IMR-90 (cell line): ENCODE results near the gene ZG16B. TPM values are rescaled to one million over a fixed set of nuclear protein-coding genes. Genes with fewer than 3 reads are reported as not detected.
A peak's percentile ranks its signal among the peaks of the same experiment; 100 is the strongest.

Experiments used
- ATAC-seq: fragments of 200-7000 bp; cut with Tn5 transposase; 2 replicates; pipeline ENCODE4 v1.9.1; 2020; ENCODE audit warnings: low read depth, mild to moderate bottlenecking, moderate library complexity
- BruUV-seq: library from RNA; stranded (reverse); fragments of 400-500 nt; replicated peaks from 2 replicates; lab custom pipeline; 2021; lab: Mats Ljungman, UMichigan
- CTCF ChIA-PET: fragments of 300-600 bp; formaldehyde crosslinking; extraction: SDS; loops from one replicate; lab custom pipeline; 2021; ENCODE audit warnings: antibody characterized with exemption; lab: Yijun Ruan, JAX
- POLR2A ChIA-PET: fragments of 300-600 bp; sonication (Branson Sonifier 250); formaldehyde crosslinking; loops from one replicate; lab custom pipeline; 2022; ENCODE audit warnings: antibody characterized with exemption; ENCODE audit not compliant: unreplicated experiment; lab: Charles Lee
- DNase-seq: peaks from one replicate; pipeline ENCODE4 v3.0.0; 2013
- H2AFZ ChIP-seq: replicated peaks from 2 replicates; pipeline ENCODE3; 2013; ENCODE audit warnings: low read length, mild to moderate bottlenecking; ENCODE audit not compliant: poor library complexity
- H2AK5ac ChIP-seq: 2 replicates; pipeline ENCODE4 v1.6.1; 2013; ENCODE audit warnings: low read depth, low read length, inconsistent platforms
- H2AK9ac ChIP-seq: replicated peaks from 2 replicates; pipeline ENCODE3; 2013; ENCODE audit warnings: mild to moderate bottlenecking, low read depth, low read length, moderate library complexity; ENCODE audit not compliant: poor library complexity
- H2BK120ac ChIP-seq: 2 replicates; pipeline ENCODE4 v1.6.1; 2013; ENCODE audit warnings: low read depth, low read length, inconsistent platforms
- H2BK15ac ChIP-seq: 3 replicates; pipeline ENCODE4 v1.6.1; 2013; ENCODE audit warnings: low read depth, low read length, inconsistent platforms
- H2BK20ac ChIP-seq: 2 replicates; pipeline ENCODE4 v1.6.1; 2013; ENCODE audit warnings: low read depth, mild to moderate bottlenecking, inconsistent platforms, low read length, moderate library complexity
- H2BK5ac ChIP-seq: 2 replicates; pipeline ENCODE4 v1.6.1; 2013; ENCODE audit warnings: mild to moderate bottlenecking, low read depth, low read length, inconsistent platforms; ENCODE audit not compliant: poor library complexity, severe bottlenecking
- H3K14ac ChIP-seq: replicated peaks from 2 replicates; pipeline ENCODE4 v1.6.1; 2013; ENCODE audit warnings: low read depth, low read length, inconsistent platforms
- H3K18ac ChIP-seq: 2 replicates; pipeline ENCODE4 v1.6.1; 2013; ENCODE audit warnings: low read depth, low read length, control low read depth
- H3K23ac ChIP-seq: 2 replicates; pipeline ENCODE4 v1.6.1; 2013; ENCODE audit warnings: low read depth, low read length, inconsistent platforms
- H3K27ac ChIP-seq: 2 replicates; pipeline ENCODE4 v1.5.1; 2013; ENCODE audit warnings: mild to moderate bottlenecking, control low read depth, low read length; ENCODE audit not compliant: insufficient read depth
- H3K27me3 ChIP-seq: 2 replicates; pipeline ENCODE4 v1.6.1; 2013; ENCODE audit warnings: low read length; ENCODE audit not compliant: control insufficient read depth, insufficient read depth
- H3K36me3 ChIP-seq: 2 replicates; pipeline ENCODE4 v1.6.1; 2013; ENCODE audit warnings: low read length, mixed read lengths; ENCODE audit not compliant: control insufficient read depth, insufficient read depth
- H3K4ac ChIP-seq: 2 replicates; pipeline ENCODE4 v1.6.1; 2013; ENCODE audit warnings: low read depth, low read length, inconsistent platforms
- H3K4me1 ChIP-seq: 2 replicates; pipeline ENCODE4 v1.6.1; 2013; ENCODE audit warnings: low read length, mixed read lengths; ENCODE audit not compliant: control insufficient read depth, insufficient read depth
- H3K4me2 ChIP-seq: 2 replicates; pipeline ENCODE4 v1.6.1; 2013; ENCODE audit warnings: low read depth, mild to moderate bottlenecking, control low read depth, low read length, moderate library complexity
- H3K4me3 ChIP-seq: 2 replicates; pipeline ENCODE4 v1.5.1; 2013; ENCODE audit warnings: low read depth, mild to moderate bottlenecking, control low read depth, low read length, moderate library complexity; ENCODE audit not compliant: insufficient read depth
- H3K56ac ChIP-seq: 2 replicates; pipeline ENCODE4 v1.6.1; 2013; ENCODE audit warnings: low read length, inconsistent platforms; ENCODE audit not compliant: insufficient read depth; ENCODE audit errors: extremely low read depth
- H3K79me1 ChIP-seq, 2 experiments: 2 replicates each; pipeline ENCODE4 v1.6.1; 2013; ENCODE audit warnings: low read length in 2 of 2, inconsistent platforms in 1 of 2, low read depth in 1 of 2
- H3K9ac ChIP-seq: 2 replicates; pipeline ENCODE4 v1.6.1; 2013; ENCODE audit warnings: low read depth, low read length, control low read depth
- H3K9me1 ChIP-seq: 2 replicates; pipeline ENCODE4 v1.6.1; 2013; ENCODE audit warnings: low read length, inconsistent platforms; ENCODE audit not compliant: insufficient read depth
- H3K9me3 ChIP-seq: 2 replicates; pipeline ENCODE4 v1.6.1; 2013; ENCODE audit warnings: low read length; ENCODE audit not compliant: control insufficient read depth, insufficient read depth
- H4K20me1 ChIP-seq: 2 replicates; pipeline ENCODE4 v1.6.1; 2013; ENCODE audit warnings: low read length, inconsistent platforms; ENCODE audit not compliant: insufficient read depth
- H4K5ac ChIP-seq: 2 replicates; pipeline ENCODE4 v1.6.1; 2013; ENCODE audit warnings: mild to moderate bottlenecking, low read depth, low read length, control low read depth
- H4K8ac ChIP-seq, 2 experiments: 2 replicates each; pipeline ENCODE4 v1.6.1; 2013; ENCODE audit warnings: low read depth in 2 of 2, low read length in 2 of 2, control low read depth in 1 of 2, inconsistent platforms in 1 of 2
- H4K91ac ChIP-seq: 2 replicates; pipeline ENCODE4 v1.6.1; 2013; ENCODE audit warnings: low read depth, low read length, inconsistent platforms; ENCODE audit not compliant: insufficient read depth
- BHLHE40 ChIP-seq: fragments of 150-350 bp; IDR thresholded peaks from 2 replicates; pipeline ENCODE4 v1.6.1; 2016; ENCODE audit warnings: mild to moderate bottlenecking, low read depth, low read length
- SMC3 ChIP-seq: fragments of 150-350 bp; IDR thresholded peaks from 2 replicates; pipeline ENCODE4 v1.6.1; 2016; ENCODE audit warnings: low read depth, mild to moderate bottlenecking, antibody characterized with exemption, low read length, moderate library complexity
- WGBS, 2 experiments: methylation state at CpG; one replicate each; pipeline versions ENCODE4 v1.1.5 to v1.1.7; 2013; ENCODE audit warnings: missing lambda C conversion rate in 2 of 2; ENCODE audit not compliant: insufficient read length in 1 of 2; ENCODE audit errors: extremely low coverage in 2 of 2; 5-methylcytosine and 5-hydroxymethylcytosine counted together
- dilution Hi-C: fragments of 300-500 bp; cut with HindIII; formaldehyde crosslinking; loops from one replicate; pipeline ENCODE4 v1.14.3; 2018; ENCODE audit warnings: low sequenced_read_pairs; ENCODE audit not compliant: unreplicated experiment
- in situ Hi-C: fragments of 300-500 bp; cut with MboI; formaldehyde crosslinking; loops from 3 replicates; pipeline ENCODE4 v1.14.3; 2019; ENCODE audit warnings: low sequenced_read_pairs, inconsistent platforms, mixed read lengths
- intact Hi-C: fragments of 100-400 bp; cut with micrococcal nuclease; formaldehyde crosslinking; loops from 2 replicates; pipeline ENCODE4 v1.10.0; 2022
- polyA plus RNA-seq, 3 experiments: library from polyadenylated mRNA; depleted of rRNA; stranded (reverse); fragments of >200 nt; gene quantifications; 2 replicates each; pipeline ENCODE4 v1.2.3, GENCODE V29; 2012; ENCODE audit warnings: low replicate concordance in 1 of 3
- total RNA-seq: library from RNA; depleted of rRNA; stranded (reverse); fragments of >200 nt; gene quantifications from 2 replicates; pipeline ENCODE4 v1.2.3, GENCODE V29; 2012

The ZG16B gene
- total and polyA plus RNA-seq, 2 of the 4 experiments (the other 2 are of a cell fraction) = 0.54 to 0.65 TPM

DNA sequence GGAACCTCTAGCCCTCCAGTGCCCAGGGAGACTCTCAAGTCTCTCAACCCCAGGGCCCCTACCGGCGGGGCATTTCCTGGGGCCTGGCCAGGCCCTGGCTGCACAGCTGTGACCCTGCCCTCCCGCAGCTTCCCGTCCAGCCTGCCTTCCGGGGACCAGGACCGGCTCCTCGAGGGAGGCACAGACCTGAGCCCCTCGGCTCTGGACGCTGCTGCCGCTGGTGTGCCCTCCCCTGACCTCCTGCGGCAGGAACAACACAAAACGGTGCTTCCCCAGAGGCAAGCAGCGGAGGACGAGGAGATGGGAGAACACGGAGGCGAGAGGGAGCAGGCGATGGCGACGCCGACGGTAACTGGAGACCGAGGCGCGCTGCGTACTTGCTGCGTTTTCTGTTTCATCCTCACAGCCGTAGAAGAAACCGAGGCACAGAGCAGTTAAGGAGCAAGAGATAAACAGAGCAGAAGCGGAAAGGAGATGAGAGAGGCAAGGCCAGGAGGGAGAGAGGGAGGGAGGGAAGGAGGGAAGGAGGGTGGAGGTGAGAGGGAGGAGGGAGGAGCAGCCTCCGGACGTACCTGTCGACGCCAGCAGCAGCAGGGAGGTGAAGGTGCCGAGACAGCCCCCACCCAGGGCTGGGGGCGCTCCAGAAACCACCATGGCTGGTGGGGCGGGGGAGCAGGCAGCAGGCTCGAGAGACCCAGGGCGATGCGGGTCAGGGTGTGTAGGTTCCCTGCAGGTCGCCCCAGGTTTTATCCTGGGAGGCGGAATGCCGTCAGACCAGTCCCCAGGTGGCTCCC lies 27.5 kb downstream of the ZG16B start, which contains the start of gene PRSS22:
Gene PRSS22, minus strand, starts transcription at position 720 of the 794 bp plus-strand sequence. Its CDS starts 66 bp downstream, at position 654.
- no peaks in the 10 kb centered on the region for H3K79me1 ChIP-seq
- H3K9ac ChIP-seq = no peak within 1 kb of the TSS
- peak within 1 kb of the TSS; percentile 72 for H3K4me2 ChIP-seq
- H3K56ac ChIP-seq = no peak within 1 kb of the TSS
- no peak within 1 kb of the TSS for H2BK15ac ChIP-seq
- peak within 1 kb of the TSS; percentile 28 for H2AK9ac ChIP-seq
- H2AFZ ChIP-seq = peak within 1 kb of the TSS; percentile 76
- no peak for TF ChIP-seq SMC3
- TF ChIP-seq BHLHE40 = no peak
- dilution Hi-C loops = no loop called here
- no peak within 1 kb of the TSS for H3K27ac ChIP-seq
- peaks cover 14% of the 10 kb centered on the region for H3K9me3 ChIP-seq
- H2BK5ac ChIP-seq = no peak within 1 kb of the TSS
- ATAC-seq (peak; percentile 29), DNase-seq (peak; percentile 13)
- H3K4me3 ChIP-seq = peak within 1 kb of the TSS; percentile 6; the same call in 1 of the 2 replicates
- no peak within 1 kb of the TSS; the same call in 1 of the 2 replicates for H3K4ac ChIP-seq
- H3K4me1 ChIP-seq = 0 out of 2 replicates have a peak, but pooled peaks cover 2% of the 10 kb centered on the region
- H3K9me1 ChIP-seq = no peaks in the 10 kb centered on the region
- H3K14ac ChIP-seq = no peak within 1 kb of the TSS
- POLR2A ChIA-PET = no interaction called here
- no peaks in the 10 kb centered on the region for H3K36me3 ChIP-seq
- no peak within 1 kb of the TSS for H4K91ac ChIP-seq
- H4K5ac ChIP-seq = no peak within 1 kb of the TSS
- no peak within 1 kb of the TSS; the same call in 1 of the 2 replicates for H3K18ac ChIP-seq
- H2BK120ac ChIP-seq = no peak within 1 kb of the TSS
- intact Hi-C loops = no loop called here
- in situ Hi-C loops = no loop called here
- H4K8ac ChIP-seq = peak within 1 kb of the TSS in 1 of 2 experiments; percentile 2; a peak in 1 of 4 replicates
- no peaks in the 10 kb centered on the region for H4K20me1 ChIP-seq
- no peak within 1 kb of the TSS for H2AK5ac ChIP-seq
- H3K27me3 ChIP-seq = peaks cover 21% of the 10 kb centered on the region
- H3K23ac ChIP-seq = no peak within 1 kb of the TSS
- no TSS peak for BruUV-seq
- WGBS, 2 experiments = 10% methylated on average over 15 of the region's 42 CpGs; no CpG with 5 or more reads in 1 of the 2 experiments
- H2BK20ac ChIP-seq = no peak within 1 kb of the TSS
- CTCF ChIA-PET = no interaction called here
